ENCODE measurements around the gene MACROD2. TPM values are rescaled to one million over a fixed set of nuclear protein-coding genes. Genes with fewer than 3 reads are reported as not detected.

The MACROD2 gene
- total RNA-seq, 2 donors from 2014 or later: 8.3 to 21.8 TPM

DNA sequence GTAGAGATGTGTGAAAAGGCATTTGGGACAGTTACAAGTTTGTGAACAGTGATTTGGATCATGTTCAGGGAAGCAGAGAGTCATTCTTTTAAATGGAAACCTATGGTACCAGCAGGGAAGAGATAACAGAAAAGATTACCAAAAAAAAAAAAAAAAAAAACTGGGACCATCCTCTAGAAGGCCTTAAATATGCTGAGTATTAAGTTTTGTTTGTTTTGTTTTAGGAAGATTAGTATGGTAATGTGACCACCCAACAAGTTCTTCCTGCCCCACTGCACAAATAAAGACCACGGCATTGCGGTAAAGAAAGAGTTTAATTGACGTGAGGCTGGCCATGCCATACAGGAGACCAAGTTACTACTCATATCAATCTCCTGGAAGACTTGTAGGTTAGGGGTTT is 1631.8 kb downstream of the MACROD2 start:
- Histone ChIP-seq H3K9me3 (no peaks in the 10 kb centered on the region), H3K4me3 (no peak overlapping the region), H3K27me3 (no peaks in the 10 kb centered on the region), H3K4me1 (no peaks in the 10 kb centered on the region), H3K36me3 (replicated peaks in 1 of 2; ENCODE audit: insufficient read depth in 1 of 2, low read depth in 2 of 2) (no peaks in the 10 kb centered on the region), H3K27ac (no peak overlapping the region)
- no peak for TF ChIP-seq POLR2A (IDR thresholded peaks at IDR 0.05)
- TF ChIP-seq, protein P1, sequence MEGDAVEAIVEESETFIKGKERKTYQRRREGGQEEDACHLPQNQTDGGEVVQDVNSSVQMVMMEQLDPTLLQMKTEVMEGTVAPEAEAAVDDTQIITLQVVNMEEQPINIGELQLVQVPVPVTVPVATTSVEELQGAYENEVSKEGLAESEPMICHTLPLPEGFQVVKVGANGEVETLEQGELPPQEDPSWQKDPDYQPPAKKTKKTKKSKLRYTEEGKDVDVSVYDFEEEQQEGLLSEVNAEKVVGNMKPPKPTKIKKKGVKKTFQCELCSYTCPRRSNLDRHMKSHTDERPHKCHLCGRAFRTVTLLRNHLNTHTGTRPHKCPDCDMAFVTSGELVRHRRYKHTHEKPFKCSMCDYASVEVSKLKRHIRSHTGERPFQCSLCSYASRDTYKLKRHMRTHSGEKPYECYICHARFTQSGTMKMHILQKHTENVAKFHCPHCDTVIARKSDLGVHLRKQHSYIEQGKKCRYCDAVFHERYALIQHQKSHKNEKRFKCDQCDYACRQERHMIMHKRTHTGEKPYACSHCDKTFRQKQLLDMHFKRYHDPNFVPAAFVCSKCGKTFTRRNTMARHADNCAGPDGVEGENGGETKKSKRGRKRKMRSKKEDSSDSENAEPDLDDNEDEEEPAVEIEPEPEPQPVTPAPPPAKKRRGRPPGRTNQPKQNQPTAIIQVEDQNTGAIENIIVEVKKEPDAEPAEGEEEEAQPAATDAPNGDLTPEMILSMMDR (IDR thresholded peaks at IDR 0.05): no peak
- intact Hi-C loops (cut with DNase I): no loop called here
- WGBS, 2 donors: 74 to 80% methylated on average over 3 of the region's 3 CpGs
- DNase-seq (no peak), ATAC-seq (no peak)

DNA sequence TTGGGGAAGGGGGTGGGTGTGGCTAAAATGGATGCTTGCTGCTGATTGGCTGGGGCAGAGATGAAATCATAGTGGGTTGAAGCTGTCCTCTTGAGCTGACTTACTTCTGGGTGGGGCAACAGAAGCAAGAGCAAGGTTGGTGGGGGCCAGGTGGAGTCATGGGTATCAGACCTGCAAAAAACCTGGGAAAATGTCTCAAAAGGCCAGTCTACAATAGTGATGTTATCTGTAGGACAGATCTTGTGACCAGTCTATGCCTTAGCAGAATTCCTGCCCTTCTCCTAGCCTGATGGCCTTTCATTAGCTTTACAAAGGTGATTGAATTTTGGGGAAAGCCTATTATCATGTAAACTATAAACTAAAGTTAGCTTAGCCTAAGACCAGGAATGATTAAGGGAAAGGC is 1632.2 kb downstream of the MACROD2 start:
- intact Hi-C loops (cut with DNase I): no loop called here
- TF ChIP-seq, protein P1 (IDR thresholded peaks at IDR 0.05): no peak
- TF ChIP-seq POLR2A (IDR thresholded peaks at IDR 0.05): no peak
- Histone ChIP-seq H3K27ac (no peak overlapping the region), H3K36me3 (replicated peaks in 1 of 2; ENCODE audit: insufficient read depth in 1 of 2, low read depth in 2 of 2) (no peaks in the 10 kb centered on the region), H3K4me3 (no peak overlapping the region), H3K27me3 (no peaks in the 10 kb centered on the region), H3K9me3 (no peaks in the 10 kb centered on the region), H3K4me1 (no peaks in the 10 kb centered on the region)
- ATAC-seq (no peak), DNase-seq (no peak)

GRCh38 chr20:15628851-15629353 is 1633.6 kb downstream of the MACROD2 start:
- TF ChIP-seq, protein P1 (IDR thresholded peaks at IDR 0.05): no peak
- TF ChIP-seq POLR2A (IDR thresholded peaks at IDR 0.05): no peak
- no peak for ATAC-seq
- no peaks in the 10 kb centered on the region for H3K27me3 ChIP-seq
- no peaks in the 10 kb centered on the region for H3K4me1 ChIP-seq
- no peaks in the 10 kb centered on the region for H3K36me3 ChIP-seq (replicated peaks in 1 of 2; ENCODE audit: insufficient read depth in 1 of 2, low read depth in 2 of 2)
- DNase-seq: no peak
- WGBS, 2 donors: 79 to 84% methylated on average over 4 of the region's 4 CpGs
- H3K9me3 ChIP-seq: no peaks in the 10 kb centered on the region
- H3K27ac ChIP-seq: no peak overlapping the region
- intact Hi-C loops (cut with DNase I): no loop called here
- H3K4me3 ChIP-seq: no peak overlapping the region

GRCh38 chr20:15630360-15630759 is 1635.0 kb downstream of the MACROD2 start:
- 50 to 69% methylated on average over 4 of the region's 4 CpGs for WGBS, 2 donors
- intact Hi-C loops (cut with DNase I): no loop called here
- H3K27ac ChIP-seq: no peak overlapping the region
- TF ChIP-seq, protein P1 (IDR thresholded peaks at IDR 0.05): no peak
- no peak for TF ChIP-seq POLR2A (IDR thresholded peaks at IDR 0.05)
- no peaks in the 10 kb centered on the region for H3K4me1 ChIP-seq
- H3K27me3 ChIP-seq: no peaks in the 10 kb centered on the region
- no peaks in the 10 kb centered on the region for H3K36me3 ChIP-seq (replicated peaks in 1 of 2; ENCODE audit: insufficient read depth in 1 of 2, low read depth in 2 of 2)
- no peaks in the 10 kb centered on the region for H3K9me3 ChIP-seq
- ATAC-seq (no peak), DNase-seq (no peak)
- no peak overlapping the region for H3K4me3 ChIP-seq

DNA sequence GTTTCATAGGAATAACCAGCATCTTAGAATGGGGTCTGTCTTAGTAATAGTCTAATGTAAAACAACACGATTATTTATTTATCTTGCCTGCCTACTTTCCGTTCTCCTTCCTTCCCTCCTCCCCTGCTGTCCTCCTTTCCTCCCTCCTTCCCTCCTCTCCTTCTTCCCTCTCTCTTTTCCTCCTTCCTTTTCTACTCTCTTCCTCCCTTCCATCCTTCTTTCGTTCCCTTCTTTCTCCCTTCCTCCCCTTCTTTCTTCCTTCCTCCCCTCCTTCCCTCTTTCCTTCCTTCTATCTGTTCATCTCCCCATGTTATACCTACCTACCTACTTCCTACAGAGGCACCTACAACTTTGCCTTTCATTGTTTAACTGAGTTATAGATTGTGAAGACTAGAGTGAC is 1637.4 kb downstream of the MACROD2 start:
- H3K4me1 ChIP-seq: peaks cover 5% of the 10 kb centered on the region
- TF ChIP-seq, protein P1 (IDR thresholded peaks at IDR 0.05): no peak
- TF ChIP-seq POLR2A (IDR thresholded peaks at IDR 0.05): no peak
- intact Hi-C loops (cut with DNase I): no loop called here
- H3K9me3 ChIP-seq: no peaks in the 10 kb centered on the region
- ATAC-seq (no peak), DNase-seq (no peak)
- H3K4me3 ChIP-seq: no peak overlapping the region
- H3K36me3 ChIP-seq (replicated peaks in 1 of 2; ENCODE audit: insufficient read depth in 1 of 2, low read depth in 2 of 2): no peaks in the 10 kb centered on the region
- no peak overlapping the region for H3K27ac ChIP-seq
- no peaks in the 10 kb centered on the region for H3K27me3 ChIP-seq
- WGBS, 2 donors: 69 to 74% methylated on average over 3 of the region's 3 CpGs

Data from body of pancreas (tissue), 4 donors.